ENCODE results near the gene CNDP1.

The CNDP1 gene

GRCh38 chr18:74507097-74507881, 27.0 kb upstream of the CNDP1 start:
- no peak for DNase-seq

GRCh38 chr18:74507927-74508326, 26.4 kb upstream of the CNDP1 start:
- DNase-seq = no peak

- no peak for DNase-seq
Measured at GRCh38 chr18:74508366-74508765, 25.9 kb upstream of the CNDP1 start.

DNA sequence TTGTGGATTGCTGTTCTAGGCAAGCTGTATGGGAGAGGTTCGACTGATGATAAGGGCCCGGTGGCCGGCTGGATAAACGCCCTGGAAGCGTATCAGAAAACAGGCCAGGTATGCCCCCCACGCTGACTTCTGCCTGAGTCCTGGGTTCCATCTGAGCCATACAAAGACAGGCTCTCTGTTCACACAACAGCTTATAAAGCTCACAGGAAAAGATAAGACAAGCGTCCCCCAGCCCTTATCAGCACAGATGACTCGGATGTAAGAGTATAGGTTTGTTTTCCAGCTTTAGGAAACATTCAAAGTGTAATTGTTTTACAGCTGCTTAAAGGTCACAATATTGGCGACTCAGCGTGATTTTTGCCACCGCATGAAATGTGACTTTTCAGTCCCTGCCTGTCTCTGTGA, 25.5 kb upstream of the CNDP1 start:
- DNase-seq = no peak

- no peak for DNase-seq
Measured at GRCh38 chr18:74509856-74510769, 24.2 kb upstream of the CNDP1 start.

DNA sequence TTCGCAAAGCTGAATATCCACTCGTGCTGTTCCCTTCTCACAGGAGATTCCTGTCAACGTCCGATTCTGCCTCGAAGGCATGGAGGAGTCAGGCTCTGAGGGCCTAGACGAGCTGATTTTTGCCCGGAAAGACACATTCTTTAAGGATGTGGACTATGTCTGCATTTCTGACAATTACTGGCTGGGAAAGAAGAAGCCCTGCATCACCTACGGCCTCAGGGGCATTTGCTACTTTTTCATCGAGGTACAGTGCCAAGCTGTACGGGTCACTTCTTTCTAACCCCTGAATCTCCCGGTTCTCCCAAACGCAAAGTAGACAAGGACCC, 23.6 kb upstream of the CNDP1 start:
- no peak for DNase-seq

DNA sequence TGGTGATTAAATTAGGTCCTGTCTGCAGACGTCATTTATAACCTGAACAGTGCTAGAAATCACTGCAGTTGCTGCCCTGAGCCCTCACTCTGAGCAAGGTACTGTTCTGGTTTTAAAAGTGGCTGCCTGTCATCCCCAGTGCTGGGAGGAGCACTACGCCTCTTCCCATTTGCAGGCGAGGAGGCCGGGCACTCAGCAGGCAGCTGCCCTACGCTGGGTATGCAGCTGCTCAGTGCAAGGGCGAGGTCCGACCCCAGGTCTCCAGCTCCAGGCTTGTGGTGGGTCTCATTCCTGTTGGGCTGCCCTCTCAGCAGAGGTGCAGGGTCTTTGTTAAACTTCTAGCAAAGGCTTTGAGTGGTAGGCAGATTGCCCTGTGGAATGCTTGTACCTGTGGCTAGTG, 22.5 kb upstream of the CNDP1 start:
- DNase-seq = no peak

DNA sequence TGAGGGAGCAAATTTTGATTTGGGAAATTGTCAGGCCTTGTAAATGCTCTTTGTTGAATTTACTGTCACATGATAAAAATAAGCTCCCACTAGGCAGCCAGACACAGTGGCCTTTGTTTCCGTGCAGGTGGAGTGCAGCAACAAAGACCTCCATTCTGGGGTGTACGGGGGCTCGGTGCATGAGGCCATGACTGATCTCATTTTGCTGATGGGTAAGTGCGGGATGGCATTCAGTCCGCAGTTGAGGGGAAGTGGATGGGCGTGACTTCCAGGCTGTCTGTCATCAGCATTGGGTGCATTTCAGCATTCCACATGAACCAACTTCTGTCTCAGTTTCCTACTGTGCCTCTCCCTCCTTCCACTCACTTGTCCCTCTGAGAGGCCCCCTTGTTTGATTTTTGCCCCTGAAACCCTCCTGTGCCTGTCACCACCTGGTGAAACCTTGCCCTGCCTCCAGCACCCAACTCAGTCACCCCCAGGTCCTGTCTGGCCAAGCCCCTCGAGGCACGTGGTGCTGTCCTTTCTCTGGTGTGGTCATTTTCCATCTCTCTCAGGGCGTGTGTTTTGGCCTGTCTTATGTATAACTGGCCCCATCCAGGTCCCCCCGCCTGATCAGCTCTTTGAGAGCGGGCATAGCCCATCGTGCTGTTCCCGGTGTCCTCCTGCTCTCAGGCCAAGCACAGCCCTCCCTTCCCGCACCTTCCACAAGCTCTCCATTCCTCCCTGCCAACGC, 21.8 kb upstream of the CNDP1 start:
- no peak for DNase-seq

GRCh38 chr18:74513149-74513882, 21.0 kb upstream of the CNDP1 start:
- no peak for DNase-seq

DNA sequence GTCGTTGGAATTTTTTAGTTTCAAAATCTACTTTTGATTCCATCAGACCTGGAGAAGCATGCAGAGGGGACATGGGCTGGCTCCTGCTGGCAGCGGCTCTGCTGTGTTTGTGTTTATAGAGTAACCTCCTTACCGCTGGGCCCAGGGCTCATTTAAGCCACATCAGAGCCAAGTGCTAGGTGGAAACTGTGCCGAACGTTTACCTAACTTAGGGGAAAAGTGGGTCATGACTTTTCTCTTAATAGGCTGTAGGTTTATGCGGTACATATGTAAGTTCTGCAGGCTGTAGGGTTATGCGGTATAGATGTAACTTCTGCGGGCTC, 20.5 kb upstream of the CNDP1 start:
- DNase-seq = no peak

DNA sequence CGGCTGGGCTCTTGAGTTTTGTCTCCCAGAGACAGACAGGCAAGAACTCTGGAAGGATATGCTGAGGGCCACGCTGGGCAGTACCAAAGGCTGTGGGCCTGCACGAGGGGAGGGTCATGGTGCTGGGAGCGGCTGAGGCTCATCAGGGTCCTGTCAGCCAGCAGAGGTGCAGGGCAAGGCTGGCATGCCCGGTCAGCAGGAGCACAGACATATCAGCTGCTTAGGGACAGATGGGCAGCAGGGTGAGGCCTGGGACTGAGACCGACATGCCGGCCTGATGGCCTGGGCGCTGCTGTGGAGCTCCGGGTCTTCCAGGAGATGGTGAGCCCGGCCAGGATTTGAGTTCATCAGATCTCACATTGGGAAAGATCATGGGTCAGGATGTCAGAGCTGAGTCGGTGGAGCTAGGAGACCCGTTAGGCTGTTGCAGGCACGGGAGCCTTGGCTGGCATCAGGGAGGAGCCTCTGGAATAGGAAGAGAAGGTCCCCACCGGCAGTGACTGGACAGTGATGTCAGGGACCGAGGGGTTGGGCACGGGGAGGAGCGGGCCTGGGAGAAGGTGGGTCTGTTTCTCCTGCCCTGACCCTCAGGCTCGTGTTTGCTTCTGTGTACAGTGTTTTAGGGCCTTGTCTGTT, 19.3 kb upstream of the CNDP1 start:
- DNase-seq = no peak

- no peak for DNase-seq
Measured at GRCh38 chr18:74515620-74516231, 18.6 kb upstream of the CNDP1 start.

- no peak for DNase-seq
Measured at GRCh38 chr18:74516271-74517235, 17.7 kb upstream of the CNDP1 start.

DNA sequence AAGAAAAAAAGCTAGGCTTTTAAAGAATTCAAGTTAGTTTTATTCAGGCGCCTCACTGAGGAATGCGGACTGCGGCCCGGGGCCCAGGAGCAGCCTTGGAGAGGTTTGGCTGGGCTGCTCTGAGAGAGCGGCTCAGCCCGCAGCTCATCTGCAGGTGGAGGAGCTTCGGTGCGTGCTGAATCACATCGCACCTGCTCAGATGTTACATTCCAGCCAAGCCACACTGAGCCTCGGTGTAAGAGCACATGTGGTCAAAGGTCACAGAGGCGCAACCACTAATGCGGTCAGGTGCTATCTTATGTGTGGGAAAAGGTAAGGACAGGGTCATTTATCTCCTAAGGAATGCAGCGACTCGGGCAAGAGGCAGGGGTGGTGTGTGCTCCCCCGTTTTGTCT, 17.1 kb upstream of the CNDP1 start:
- DNase-seq = no peak

GRCh38 chr18:74518456-74519295, 15.6 kb upstream of the CNDP1 start:
- DNase-seq = no peak

GRCh38 chr18:74519320-74520095, 14.8 kb upstream of the CNDP1 start:
- DNase-seq = no peak

DNA sequence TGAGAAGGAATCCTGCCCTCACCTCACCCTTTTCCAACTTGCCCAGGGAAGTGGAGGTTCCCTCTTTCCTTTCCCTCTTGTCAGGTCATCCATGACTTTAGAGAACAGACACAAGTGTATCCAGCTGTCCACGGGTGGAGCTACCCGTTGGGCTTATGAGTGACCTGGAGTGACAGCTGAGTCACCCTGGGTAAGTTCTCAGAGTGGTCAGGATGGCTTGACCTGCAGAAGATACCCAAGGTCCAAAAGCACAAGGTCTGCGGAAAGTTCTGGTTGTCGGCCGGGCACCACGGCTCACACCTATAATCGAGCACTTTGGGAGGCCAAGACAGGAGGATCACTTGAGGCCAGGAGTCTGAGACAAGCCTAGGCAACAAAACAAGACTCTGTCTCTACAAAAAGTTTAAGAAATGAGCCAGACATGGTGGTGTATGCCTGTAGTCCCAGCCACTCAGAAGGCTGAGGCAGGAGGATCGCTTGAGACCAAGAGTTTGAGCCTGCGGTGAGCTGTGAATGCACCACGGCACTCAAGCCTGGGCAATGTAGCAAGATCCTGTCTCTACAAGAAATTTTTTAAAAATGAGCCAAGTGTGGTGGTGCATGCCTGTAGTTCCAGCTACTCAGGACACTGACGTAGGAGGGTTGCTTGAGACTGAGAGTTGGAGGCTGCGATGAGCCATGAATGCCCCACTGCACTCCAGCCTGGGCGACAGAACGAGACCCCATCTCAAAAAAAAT, 14.0 kb upstream of the CNDP1 start:
- no peak for DNase-seq

GRCh38 chr18:74521068-74521725, 13.1 kb upstream of the CNDP1 start:
- DNase-seq = no peak
